Cardiac muscle cell (in vitro differentiated cells and primary cell): Measurements from ENCODE around the gene TMEM97. TPM values are rescaled to one million over a fixed set of nuclear protein-coding genes. Genes with fewer than 3 reads are reported as not detected.

Experiments used
- DNase-seq, 2 donors: peaks; one replicate each; pipeline versions ENCODE4 v3.0.0 to v3.0.0-alpha.2; 2010 to 2017; ENCODE audit warnings: low read depth in 1 of 2, low spot score in 1 of 2
- H3K27ac ChIP-seq: fragments of 200-600 bp; sonication (generic); 2 replicates; pipeline ENCODE4 v1.5.1; 2016
- H3K27me3 ChIP-seq: fragments of 200-600 bp; sonication (generic); 2 replicates; pipeline ENCODE4 v1.6.0; 2016; ENCODE audit warnings: control low read depth
- H3K36me3 ChIP-seq: fragments of 200-600 bp; sonication (generic); 2 replicates; pipeline ENCODE4 v1.5.1; 2016; ENCODE audit warnings: control low read depth
- H3K4me1 ChIP-seq: fragments of 200-600 bp; sonication (generic); 2 replicates; pipeline ENCODE4 v1.8.1; 2017; ENCODE audit warnings: low read depth, mild to moderate bottlenecking, mixed run types
- H3K4me3 ChIP-seq: fragments of 200-600 bp; sonication (generic); 2 replicates; pipeline ENCODE4 v1.5.1; 2016; ENCODE audit warnings: mild to moderate bottlenecking
- H3K9me3 ChIP-seq: fragments of 200-600 bp; sonication (generic); 2 replicates; pipeline ENCODE4 v1.5.1; 2017; ENCODE audit warnings: low read depth, mild to moderate bottlenecking, control low read depth
- CTCF ChIP-seq: IDR thresholded peaks from 2 replicates; pipeline ENCODE4 v1.5.1; 2012; ENCODE audit warnings: low read depth, mild to moderate bottlenecking, low read length
- polyA plus RNA-seq: library from polyadenylated mRNA; unstranded; fragments of >200 nt; fragmentation: Nextera tagmentation; extraction: Ambion mirVana; gene quantifications from 2 replicates; pipeline ENCODE4 v1.2.1, GENCODE V29; 2016
- total RNA-seq: library from RNA; depleted of rRNA; stranded (reverse); fragments of >200 nt; gene quantifications from 2 replicates; pipeline ENCODE4 v1.2.3, GENCODE V29; 2016

TMEM97 gene
- total and polyA plus RNA-seq, 2 experiments from 2014 or later, result 40.3 to 140 TPM

- Histone ChIP-seq H3K4me1 (peaks cover 12% of the 10 kb centered on the region), H3K27ac (no peak overlapping the region), H3K9me3 (no peaks in the 10 kb centered on the region), H3K27me3 (peaks cover 16% of the 10 kb centered on the region), H3K4me3 (peak overlapping the region; percentile 22), H3K36me3 (no peaks in the 10 kb centered on the region)
- peak in 1 of 2 donors; percentile 49 for DNase-seq
- no peak for TF ChIP-seq CTCF
These were observed 53.4 kb downstream of the TMEM97 start for GRCh38 chr17:28372203-28372944.

GRCh38 chr17:28372945-28373274 lies 53.9 kb downstream of the TMEM97 start:
- DNase-seq, result no peak
- Histone ChIP-seq H3K27ac (no peak overlapping the region), H3K4me3 (no peak overlapping the region), H3K4me1 (peaks cover 12% of the 10 kb centered on the region), H3K27me3 (peaks cover 16% of the 10 kb centered on the region), H3K9me3 (no peaks in the 10 kb centered on the region), H3K36me3 (no peaks in the 10 kb centered on the region)
- no peak for TF ChIP-seq CTCF

Other genes with a start within 250 kb of the TMEM97 start
- gene IFT20, start 16.3 kb downstream of the TMEM97 start, total RNA-seq, result 41.9 and 45.6 TPM in 2 replicates
- 69.5 and 73.8 TPM in 2 replicates for gene IFT20, start 16.3 kb downstream of the TMEM97 start, polyA plus RNA-seq
- gene TNFAIP1, start 16.6 kb downstream of the TMEM97 start, total RNA-seq, result 35.4 and 56.5 TPM in 2 replicates
- gene TNFAIP1, start 16.6 kb downstream of the TMEM97 start, polyA plus RNA-seq, result 30.9 and 35.7 TPM in 2 replicates
- 124 and 164 TPM in 2 replicates for gene POLDIP2, start 38.3 kb downstream of the TMEM97 start, total RNA-seq
- 141 and 147 TPM in 2 replicates for gene POLDIP2, start 38.3 kb downstream of the TMEM97 start, polyA plus RNA-seq
- gene SEBOX, start 46.0 kb downstream of the TMEM97 start, total RNA-seq, result not detected in 2 replicates
- gene SEBOX, start 46.0 kb downstream of the TMEM97 start, polyA plus RNA-seq, result 0.44 TPM in 1 of 2 replicates, not detected in the other
- 4.3 and 5.2 TPM in 2 replicates for gene VTN, start 51.1 kb downstream of the TMEM97 start, total RNA-seq
- 3.4 and 5.6 TPM in 2 replicates for gene VTN, start 51.1 kb downstream of the TMEM97 start, polyA plus RNA-seq
- 11.5 and 13.4 TPM in 2 replicates for gene SARM1, start 52.5 kb downstream of the TMEM97 start, total RNA-seq
- gene SARM1, start 52.5 kb downstream of the TMEM97 start, polyA plus RNA-seq, result 5.5 and 8.9 TPM in 2 replicates
- gene SLC46A1, start 87.0 kb downstream of the TMEM97 start, total RNA-seq, result 10.5 and 11.6 TPM in 2 replicates
- 5.6 and 8.4 TPM in 2 replicates for gene SLC46A1, start 87.0 kb downstream of the TMEM97 start, polyA plus RNA-seq
- gene SLC13A2, start 154.4 kb downstream of the TMEM97 start, total RNA-seq, result not detected in 2 replicates
- not detected in 2 replicates for gene SLC13A2, start 154.4 kb downstream of the TMEM97 start, polyA plus RNA-seq
- 0.06 and 0.18 TPM in 2 replicates for gene FOXN1, start 187.1 kb downstream of the TMEM97 start, total RNA-seq
- not detected in 2 replicates for gene FOXN1, start 187.1 kb downstream of the TMEM97 start, polyA plus RNA-seq
- gene UNC119, start 233.4 kb downstream of the TMEM97 start, total RNA-seq, result 124 and 125 TPM in 2 replicates
- gene UNC119, start 233.4 kb downstream of the TMEM97 start, polyA plus RNA-seq, result 73.3 and 101 TPM in 2 replicates